Heart left ventricle (tissue), 13 donors: ENCODE results near the gene MED8.

Source experiments
- CTCF ChIP-seq, 12 donors: fragments of 200-600 bp; sonication (generic) in 4 of 12; IDR thresholded peaks; one replicate each; pipeline versions ENCODE4 v1.5.0 to v1.8.0; 2018 to 2022; ENCODE audit warnings: antibody characterized with exemption in 12 of 12, mild to moderate bottlenecking in 5 of 12
- POLR2A ChIP-seq, 2 donors: fragments of 450-650 bp; IDR thresholded peaks; one replicate each; pipeline ENCODE4 v1.6.1; 2017; ENCODE audit warnings: antibody characterized with exemption in 2 of 2, mild to moderate bottlenecking in 2 of 2, moderate library complexity in 2 of 2
- donor health status: ischemic (EF 13 %, LVEDD 7.1; RV severe dilation, severe dysfunction).
- donor health status: DM: no; HTN: yes; CAD: no.
- donor health status: DM: no; HTN: no; CAD: no.
- donor health status: ischemic (EF 25% LVEDD 6.9; RV normal size, moderate dysfunction).
- donor health status: ischemic (EF 25% LVEDD 5.7; RV mildly dilated, moderate dysfunction).
- donor health status: ischemic (EF 35%, LVEDD 5.7; RV mildly dilated, moderate dysfunction).
- donor health status: nonischemic (EF 11% LVEDD 7.7; RV severe dilation, severe dysfunction).
- donor health status: DM: yes; HTN: yes; CAD: no.
- donor health status: PGD.
- donor health status: ischemic (EF 29% LVEDD 5.4; RV normal size, mild dysfunction).
- donor health status: nonischemic (EF 23%, LVEDD 6.1; RV moderate dilation, normal function).

DNA sequence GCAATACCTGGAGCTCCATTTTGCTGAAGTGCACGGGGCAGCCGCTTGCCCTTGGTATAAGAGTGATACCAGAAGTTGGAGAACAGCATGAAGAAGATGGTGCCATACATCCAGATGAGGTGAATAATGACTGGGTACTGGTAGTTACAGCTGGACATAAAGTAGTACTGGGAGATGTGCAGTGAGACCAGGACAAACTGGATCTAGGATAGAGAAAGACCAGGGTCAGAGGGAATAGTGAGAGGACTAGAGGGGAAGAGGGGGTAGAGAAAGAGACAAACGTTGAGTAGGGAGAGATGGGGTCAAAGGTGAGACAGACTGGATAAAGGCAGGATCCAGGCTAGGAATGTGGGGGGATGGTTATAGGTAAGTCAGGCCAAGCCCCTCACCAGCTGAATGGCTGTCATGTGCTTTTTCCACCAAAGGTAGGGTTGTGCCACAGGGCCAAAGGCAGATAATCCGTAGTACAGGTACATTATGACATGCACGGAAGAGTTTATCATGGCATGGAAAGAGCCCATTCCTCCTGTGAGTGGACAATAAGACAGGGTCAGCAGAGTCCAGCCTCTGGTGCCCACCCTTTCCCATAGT, 25.6 kb downstream of the MED8 start:
- TF ChIP-seq CTCF (IDR thresholded peaks at IDR 0.05) (no peak), POLR2A (IDR thresholded peaks at IDR 0.05) (no peak)
